HL-60 (cell line): ENCODE results near the gene C5orf58.

Source experiments
- CTCF ChIP-seq: IDR thresholded peaks from one replicate; pipeline ENCODE4 v1.5.1; 2011; ENCODE audit warnings: low read length, control low read depth, inconsistent platforms; ENCODE audit not compliant: insufficient read depth
- POLR2AphosphoS5 ChIP-seq: IDR thresholded peaks from 2 replicates; pipeline ENCODE4 v1.6.1; 2012; ENCODE audit warnings: low read depth

GRCh38 chr5:170216257-170216864 is 16.4 kb upstream of the C5orf58 start:
- TF ChIP-seq CTCF (peak; percentile 73), POLR2AphosphoS5 (no peak)
